Measurements from ENCODE around the gene UGT2A1.
"Not testable (repeated sequence)": the region's sequence is repeated elsewhere in the genome, so short reads cannot be mapped to it uniquely, and the experiment has no call there.

UGT2A1 gene

GRCh38 chr4:69653147-69653546, at the start of gene UGT2A1:
Gene UGT2A1, minus strand, starts transcription at chr4:69653247. Its CDS starts 5,603 bp downstream, at chr4:69647644.
- no peak for DNase-seq

- no peak for DNase-seq
These were observed 49.2 kb upstream of the UGT2A1 start for GRCh38 chr4:69702201-69702600.

- DNase-seq = no peak
These were observed 48.6 kb upstream of the UGT2A1 start for GRCh38 chr4:69701696-69702095.

GRCh38 chr4:69697536-69698242, 44.6 kb upstream of the UGT2A1 start:
- no peak for DNase-seq

- DNase-seq = no peak
These were observed 36.6 kb upstream of the UGT2A1 start for GRCh38 chr4:69689599-69689998.

GRCh38 chr4:69684804-69685203, 31.8 kb upstream of the UGT2A1 start:
- no peak for DNase-seq

- no peak for DNase-seq
These were observed 15.6 kb upstream of the UGT2A1 start for GRCh38 chr4:69668680-69669079.

- not testable (repeated sequence) for DNase-seq
These were observed 11.0 kb upstream of the UGT2A1 start for GRCh38 chr4:69664009-69664408.

GRCh38 chr4:69661130-69661803, 8.2 kb upstream of the UGT2A1 start:
- DNase-seq = not testable (repeated sequence)

- DNase-seq = no peak
These were observed 5.1 kb upstream of the UGT2A1 start for GRCh38 chr4:69658133-69658532.

- DNase-seq = no peak
These were observed 3.7 kb upstream of the UGT2A1 start for GRCh38 chr4:69656653-69657158.

- DNase-seq = no peak
These were observed 2.2 kb downstream of the UGT2A1 start for GRCh38 chr4:69650872-69651271.

GRCh38 chr4:69649629-69650028, 3.4 kb downstream of the UGT2A1 start:
- DNase-seq = no peak

- DNase-seq = no peak
These were observed 3.8 kb downstream of the UGT2A1 start for GRCh38 chr4:69649207-69649606.

GRCh38 chr4:69642961-69643360, 10.1 kb downstream of the UGT2A1 start:
- no peak for DNase-seq

GRCh38 chr4:69640289-69640688, 12.8 kb downstream of the UGT2A1 start:
- no peak for DNase-seq

- no peak for DNase-seq
These were observed 13.5 kb downstream of the UGT2A1 start, which contains the start of gene UGT2A2 for GRCh38 chr4:69639542-69639941. Gene UGT2A2, minus strand, starts transcription at chr4:69639642. Its CDS starts 2 bp downstream, at chr4:69639640.

- no peak for DNase-seq
These were observed 35.9 kb downstream of the UGT2A1 start for GRCh38 chr4:69617083-69617694.

GRCh38 chr4:69610484-69610883, 42.6 kb downstream of the UGT2A1 start:
- no peak for DNase-seq

GRCh38 chr4:69601065-69601464, 52.0 kb downstream of the UGT2A1 start:
- no peak for DNase-seq

- no peak for DNase-seq
These were observed 53.0 kb downstream of the UGT2A1 start for GRCh38 chr4:69600013-69600412.

GRCh38 chr4:69594382-69594781, 58.7 kb downstream of the UGT2A1 start:
- DNase-seq = no peak

- no peak for DNase-seq
These were observed 61.7 kb downstream of the UGT2A1 start for GRCh38 chr4:69591364-69591763.

Measured in C1 segment of cervical spinal cord (tissue), 14 donors.